GM19099 (cell line): ENCODE data around the gene EMILIN2.

ENCODE experiments used
- POLR2A ChIP-seq: IDR thresholded peaks from 3 replicates; pipeline ENCODE4 v1.6.1; 2011; ENCODE audit warnings: low read depth; ENCODE audit not compliant: insufficient read length; ENCODE audit errors: extremely low read depth

EMILIN2 gene

GRCh38 chr18:2846636-2847316 is at the start of gene EMILIN2:
EMILIN2 (plus strand) TSS chr18:2847006; CDS start chr18:2847189, 183 bp downstream.
- TF ChIP-seq POLR2A = peak; percentile 57

GRCh38 chr18:2797951-2798350 is 48.9 kb upstream of the EMILIN2 start:
- TF ChIP-seq POLR2A = no peak

- no peak for TF ChIP-seq POLR2A
Observed at GRCh38 chr18:2799369-2799768, 47.4 kb upstream of the EMILIN2 start.

GRCh38 chr18:2805970-2806943 is 40.5 kb upstream of the EMILIN2 start:
- no peak for TF ChIP-seq POLR2A

- TF ChIP-seq POLR2A = no peak
Observed at GRCh38 chr18:2811416-2811815, 35.4 kb upstream of the EMILIN2 start.

- TF ChIP-seq POLR2A = no peak
Observed at GRCh38 chr18:2814928-2815327, 31.9 kb upstream of the EMILIN2 start.

- TF ChIP-seq POLR2A = no peak
Observed at GRCh38 chr18:2818281-2818680, 28.5 kb upstream of the EMILIN2 start.

- TF ChIP-seq POLR2A = no peak
Observed at GRCh38 chr18:2821695-2822094, 25.1 kb upstream of the EMILIN2 start.

GRCh38 chr18:2822213-2822921 is 24.4 kb upstream of the EMILIN2 start:
- no peak for TF ChIP-seq POLR2A

- no peak for TF ChIP-seq POLR2A
Observed at GRCh38 chr18:2823202-2823601, 23.6 kb upstream of the EMILIN2 start.

- no peak for TF ChIP-seq POLR2A
Observed at GRCh38 chr18:2823966-2824365, 22.8 kb upstream of the EMILIN2 start.

- no peak for TF ChIP-seq POLR2A
Observed at GRCh38 chr18:2824865-2825264, 21.9 kb upstream of the EMILIN2 start.

GRCh38 chr18:2825613-2826175 is 21.1 kb upstream of the EMILIN2 start:
- no peak for TF ChIP-seq POLR2A

GRCh38 chr18:2826581-2826980 is 20.2 kb upstream of the EMILIN2 start:
- TF ChIP-seq POLR2A = no peak

- no peak for TF ChIP-seq POLR2A
Observed at GRCh38 chr18:2827061-2827460, 19.7 kb upstream of the EMILIN2 start.
